HCT116 (cell line): ENCODE data around the gene TEKTIP1.
A peak's percentile ranks its signal among the peaks of the same experiment; 100 is the strongest.

Experiments used
- ATF3 ChIP-seq: IDR thresholded peaks from 2 replicates; pipeline ENCODE4 v1.6.1; 2012
- CTCF ChIP-seq, 3 experiments: fragments of 200-600 bp in 1 of 3; sonication (generic) in 1 of 3; IDR thresholded peaks in 2 of 3; conservative IDR thresholded peaks in 1 of 3; 2 replicates each; pipeline ENCODE4 v1.5.1; 2012 to 2017; ENCODE audit warnings: low read depth in 2 of 3, low read length in 2 of 3, antibody characterized with exemption in 1 of 3, borderline replicate concordance in 1 of 3, control low read depth in 1 of 3, mild to moderate bottlenecking in 1 of 3, mixed read lengths in 1 of 3, mixed run types in 1 of 3, moderate library complexity in 1 of 3; ENCODE audit not compliant: insufficient read depth in 1 of 3
- MAX ChIP-seq: IDR thresholded peaks from 2 replicates; pipeline ENCODE4 v1.6.1; 2012
- POLR2A ChIP-seq: IDR thresholded peaks from 2 replicates; pipeline ENCODE4 v1.7.0; 2011; ENCODE audit warnings: borderline replicate concordance; ENCODE audit not compliant: insufficient read depth, insufficient read length; ENCODE audit errors: extremely low read depth
- POLR2AphosphoS5 ChIP-seq: IDR thresholded peaks from 2 replicates; pipeline ENCODE4 v1.6.1; 2011; ENCODE audit warnings: mild to moderate bottlenecking, low read depth, low read length, moderate library complexity
- RAD21 ChIP-seq: IDR thresholded peaks from 2 replicates; pipeline ENCODE4 v1.6.1; 2012; ENCODE audit warnings: low read depth, mild to moderate bottlenecking
- REST ChIP-seq: IDR thresholded peaks from 2 replicates; pipeline ENCODE4 v1.6.1; 2012; ENCODE audit warnings: low read depth
- SP1 ChIP-seq: IDR thresholded peaks from 2 replicates; pipeline ENCODE4 v1.6.1; 2012; ENCODE audit warnings: low read depth
- ZFX ChIP-seq: fragments of 450-650 bp; IDR thresholded peaks from 2 replicates; pipeline ENCODE4 v1.6.1; 2017

GRCh38 chr19:3545669-3546034, 6.7 kb downstream of the TEKTIP1 start:
- TF ChIP-seq POLR2A (no peak), ZFX (no peak), MAX (0 out of 2 replicates have a peak, but pooled peaks have one; percentile 36), ATF3 (no peak), SP1 (no peak), CTCF (IDR thresholded peaks at IDR 0.05 in 2 of 3, conservative IDR thresholded peaks at IDR 0.05 in 1 of 3; ENCODE audit: borderline replicate concordance in 1 of 3, insufficient read depth in 1 of 3, low read depth in 2 of 3, low read length in 2 of 3) (no peak), POLR2AphosphoS5 (no peak), RAD21 (no peak), REST (no peak)
